ENCODE measurements around the gene IFI27L2. TPM values are rescaled to one million over a fixed set of nuclear protein-coding genes. Genes with fewer than 3 reads are reported as not detected.

Gene IFI27L2
- total and polyA plus RNA-seq, 2 of the 8 experiments (the other 6 are each of a cell fraction or from before 2014, with no cell fraction given) = 14.0 to 69.6 TPM

DNA sequence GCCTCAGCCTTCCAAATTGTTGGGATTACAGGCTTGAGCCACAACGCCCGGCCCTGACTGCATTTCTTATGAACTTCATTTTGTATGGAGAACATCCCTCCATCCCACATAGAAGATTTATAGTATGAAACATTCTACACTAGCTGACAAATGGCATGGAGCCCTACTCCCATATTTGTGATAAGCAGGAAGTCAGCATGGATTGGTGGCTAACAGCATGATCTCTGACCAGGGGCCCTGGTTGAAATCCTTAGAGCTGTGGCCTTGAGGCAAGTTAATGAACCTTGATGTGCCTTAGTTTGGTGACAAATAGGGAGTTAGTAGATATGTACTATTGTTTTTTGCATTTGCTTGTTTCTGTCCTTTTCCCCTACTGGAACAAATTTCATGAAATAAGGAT lies 36.0 kb downstream of the IFI27L2 start:
- H2BK120ac ChIP-seq (replicated peaks; ENCODE audit: low read depth, low read length) = no peak overlapping the region
- no peak overlapping the region for H2AK5ac ChIP-seq (ENCODE audit: low read depth, low read length)
- TF ChIP-seq EGR1 (IDR thresholded peaks at IDR 0.05; ENCODE audit: borderline replicate concordance, low read depth, low read length) = no peak
- ChIA-PET POLR2A (ENCODE audit: partially characterized antibody) (interaction anchor here (1.2 kb wide), 1 partner anchor 9 kb away, joined by 4 read pairs; no protein-coding TSS in a partner anchor), CTCF (ENCODE audit: partially characterized antibody) (interaction anchor here (0.6 to 1.6 kb wide), 7 partner anchors 11 to 153 kb away, joined by 3 to 7 read pairs (median 4); partner anchors contain the start of genes DDX24 and IFI27L1)
- H3K79me1 ChIP-seq (ENCODE audit: low read depth, low read length) = no peaks in the 10 kb centered on the region
- no peak for FAIRE-seq
- H3K36me3 ChIP-seq (ENCODE audit: control insufficient read depth in 2 of 4, insufficient read depth in 4 of 4, low read length in 3 of 4) = no peaks in the 10 kb centered on the region; a peak in 1 of 8 replicates
- no peak overlapping the region for H4K8ac ChIP-seq (ENCODE audit: extremely low read depth, insufficient read depth, low read length)
- no peak overlapping the region for H2BK20ac ChIP-seq (ENCODE audit: low read length)
- no peak overlapping the region for H3K23ac ChIP-seq (ENCODE audit: insufficient read length)
- no peak overlapping the region for H4K5ac ChIP-seq (ENCODE audit: insufficient read length, low read depth, low read length)
- H3K27ac ChIP-seq (ENCODE audit: low read depth, low read length) = no peak overlapping the region
- no peak overlapping the region for H3K18ac ChIP-seq (ENCODE audit: extremely low read depth, low read length)
- H3K4me1 ChIP-seq (replicated peaks in 1 of 4; ENCODE audit: control insufficient read depth in 3 of 4, insufficient read depth in 4 of 4, low read length in 3 of 4) = no peaks in the 10 kb centered on the region
- no peak overlapping the region for H2BK12ac ChIP-seq (ENCODE audit: low read depth, low read length)
- no peak overlapping the region for H3K14ac ChIP-seq (ENCODE audit: insufficient read length)
- no peak overlapping the region for H4K91ac ChIP-seq (replicated peaks; ENCODE audit: insufficient read length, low read length)
- no peak overlapping the region for H3K9ac ChIP-seq (replicated peaks in 1 of 4; ENCODE audit: extremely low read depth in 1 of 4, low read depth in 3 of 4, low read length in 3 of 4)
- no peak overlapping the region for H2BK15ac ChIP-seq (ENCODE audit: low read length)
- H3K23me2 ChIP-seq (ENCODE audit: low read depth, low read length) = no peaks in the 10 kb centered on the region
- H3K9me3 ChIP-seq (ENCODE audit: insufficient read depth in 2 of 2, low read depth in 1 of 2, low read length in 1 of 2) = no peaks in the 10 kb centered on the region
- no peak overlapping the region for H3K56ac ChIP-seq (replicated peaks; ENCODE audit: insufficient read length, low read depth, low read length)
- H2BK5ac ChIP-seq (ENCODE audit: low read depth, low read length) = no peak overlapping the region
- no peaks in the 10 kb centered on the region for H3K27me3 ChIP-seq (replicated peaks in 1 of 4; ENCODE audit: control insufficient read depth in 3 of 4, extremely low read depth in 1 of 4, insufficient read depth in 3 of 4, low read length in 3 of 4)
- WGBS, 2 experiments (ENCODE audit: extremely low coverage in 1 of 2, insufficient coverage in 1 of 2, insufficient read length in 1 of 2, insufficient replicate concordance in 2 of 2, low coverage in 1 of 2, low lambda C conversion rate in 2 of 2, missing lambda C conversion rate in 1 of 2) = 86% methylated on average over 2 of the region's 2 CpGs; no CpG with 5 or more reads in 1 of the 2 experiments
- no peak for DNase-seq (ENCODE audit: low read depth in 1 of 2, low spot score in 2 of 2)
- no peak overlapping the region for H3K4me2 ChIP-seq (ENCODE audit: insufficient read depth in 1 of 2, low read depth in 2 of 2, low read length in 2 of 2)
- H4K20me1 ChIP-seq (replicated peaks in 1 of 2; ENCODE audit: control insufficient read depth in 1 of 2, insufficient read depth in 2 of 2, low read length in 2 of 2) = no peaks in the 10 kb centered on the region
- H3K4me3 ChIP-seq (ENCODE audit: extremely low read depth in 1 of 4, insufficient read depth in 2 of 4, low read depth in 3 of 4, low read length in 4 of 4) = no peak overlapping the region
- H3K4ac ChIP-seq (replicated peaks; ENCODE audit: insufficient read length, low read depth, low read length) = no peak overlapping the region
- no peaks in the 10 kb centered on the region for H3K79me2 ChIP-seq (ENCODE audit: control insufficient read depth in 1 of 2, insufficient read depth in 2 of 2, low read length in 2 of 2)
- no peak overlapping the region for H2AFZ ChIP-seq (ENCODE audit: low read length)
